ENCODE measurements around the gene ADCY9. TPM values are rescaled to one million over a fixed set of nuclear protein-coding genes. Genes with fewer than 3 reads are reported as not detected.

Gene ADCY9
- total and polyA plus RNA-seq, 3 experiments from 2014 or later: 1.2 to 9.2 (median 8.2) TPM

DNA sequence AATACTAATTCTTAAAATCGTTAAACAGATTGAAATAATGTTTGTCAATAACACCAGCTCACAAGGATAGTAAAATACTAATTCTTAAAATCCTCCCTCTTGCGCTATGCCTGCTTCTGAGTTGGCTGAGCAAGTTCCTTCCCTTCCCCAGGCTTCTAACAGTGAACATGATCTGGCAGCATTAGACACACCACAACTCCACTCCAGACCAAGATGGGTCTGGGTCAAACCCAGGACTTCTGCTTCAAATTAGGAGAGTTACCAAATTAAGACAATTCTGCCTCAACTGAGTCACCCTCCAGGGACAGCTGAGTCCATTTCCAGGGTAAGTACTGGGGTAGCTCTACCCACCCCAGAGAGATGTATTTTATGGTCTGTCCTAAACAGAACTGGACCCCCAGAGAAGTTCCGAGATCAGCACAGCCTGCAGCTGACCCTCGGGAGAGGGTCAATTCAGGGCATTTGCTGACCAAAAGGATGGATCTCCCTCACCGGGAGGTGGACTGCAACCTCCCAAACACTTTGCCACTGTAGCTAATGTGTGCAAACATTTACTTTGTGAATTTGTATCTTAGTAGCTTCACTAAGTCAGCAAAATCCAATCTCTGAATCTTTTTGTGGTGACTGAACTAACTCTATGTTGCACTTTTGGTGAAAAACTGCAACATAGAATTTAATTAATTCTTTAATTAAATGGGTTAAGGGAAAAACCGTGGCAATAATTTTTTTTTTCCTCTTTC, 48.8 kb downstream of the ADCY9 start:
- Mint-ChIP-seq H3K9me3 (peaks cover 5 to 14% (median 13%) of the 10 kb centered on the region in 5 donors), H3K4me1 (peaks cover 17 to 45% (median 23%) of the 10 kb centered on the region in 3 donors), H3K4me3 (peak overlapping the region in 1 of 7 donors; percentile 48), H3K27me3 (no peaks in the 10 kb centered on the region), H3K27ac (peak overlapping the region in 3 of 8 donors; percentile 12 to 37 (median 37)), H3K36me3 (peaks cover 1 to 15% (median 4%) of the 10 kb centered on the region in 3 donors)
- H3K27ac ChIP-seq (ENCODE audit: low read depth, low read length): no peak overlapping the region
- ChIA-PET CTCF (no interaction called here), POLR2A (interaction anchor here (0.6 kb wide), 1 partner anchor 63 kb away, joined by 5 read pairs; no protein-coding TSS in a partner anchor)
- no peaks in the 10 kb centered on the region for H3K27me3 ChIP-seq (ENCODE audit: insufficient read depth, low read length, poor library complexity, severe bottlenecking)
- H3K4me3 ChIP-seq (ENCODE audit: low read length): no peak overlapping the region
- H3K36me3 ChIP-seq (ENCODE audit: insufficient read depth, low read length): no peaks in the 10 kb centered on the region
- no peaks in the 10 kb centered on the region for H3K4me1 ChIP-seq (ENCODE audit: insufficient read depth, low read length)
- no peaks in the 10 kb centered on the region for H3K9me3 ChIP-seq (ENCODE audit: low read length)
- DNase-seq: no peak

DNA sequence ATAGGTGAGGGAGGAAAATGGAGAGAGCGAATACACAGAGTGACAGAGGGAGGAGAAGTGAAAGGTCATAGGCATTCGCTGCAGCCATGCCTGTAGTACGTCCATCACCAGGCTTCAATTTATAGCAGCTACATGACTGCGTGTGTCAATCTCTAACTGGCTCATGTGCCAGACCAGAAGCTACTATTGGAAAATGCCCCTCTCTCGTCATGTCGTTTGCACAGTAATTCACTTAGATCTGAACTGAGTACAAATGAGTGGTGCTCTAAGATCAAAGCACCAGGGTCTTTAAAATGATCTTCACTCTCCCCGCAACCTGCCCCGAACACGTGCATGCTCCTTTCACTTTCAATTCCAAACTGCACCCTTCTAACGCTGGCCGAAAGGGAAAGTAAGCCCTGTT, 51.3 kb downstream of the ADCY9 start:
- Histone ChIP-seq H3K36me3 (ENCODE audit: insufficient read depth, low read length) (no peaks in the 10 kb centered on the region), H3K27ac (ENCODE audit: low read depth, low read length) (peak overlapping the region; percentile 43), H3K4me3 (ENCODE audit: low read length) (peak overlapping the region; percentile 54), H3K27me3 (ENCODE audit: insufficient read depth, low read length, poor library complexity, severe bottlenecking) (no peaks in the 10 kb centered on the region), H3K4me1 (ENCODE audit: insufficient read depth, low read length) (peaks cover 6% of the 10 kb centered on the region), H3K9me3 (ENCODE audit: low read length) (peaks cover 7% of the 10 kb centered on the region)
- CTCF ChIA-PET: no interaction called here
- Mint-ChIP-seq H3K4me1 (peaks cover 28 to 59% (median 31%) of the 10 kb centered on the region in 3 donors), H3K9me3 (peaks cover 25 to 39% (median 30%) of the 10 kb centered on the region in 5 donors), H3K4me3 (peak overlapping the region; percentile 79 to 93 (median 87)), H3K27me3 (no peaks in the 10 kb centered on the region), H3K27ac (peak overlapping the region; percentile 67 to 96 (median 92)), H3K36me3 (peaks cover 6 to 40% (median 13%) of the 10 kb centered on the region in 3 donors)
- POLR2A ChIA-PET: no interaction called here
- peak in 4 of 5 donors; percentile 18 to 57 (median 51) for DNase-seq

DNA sequence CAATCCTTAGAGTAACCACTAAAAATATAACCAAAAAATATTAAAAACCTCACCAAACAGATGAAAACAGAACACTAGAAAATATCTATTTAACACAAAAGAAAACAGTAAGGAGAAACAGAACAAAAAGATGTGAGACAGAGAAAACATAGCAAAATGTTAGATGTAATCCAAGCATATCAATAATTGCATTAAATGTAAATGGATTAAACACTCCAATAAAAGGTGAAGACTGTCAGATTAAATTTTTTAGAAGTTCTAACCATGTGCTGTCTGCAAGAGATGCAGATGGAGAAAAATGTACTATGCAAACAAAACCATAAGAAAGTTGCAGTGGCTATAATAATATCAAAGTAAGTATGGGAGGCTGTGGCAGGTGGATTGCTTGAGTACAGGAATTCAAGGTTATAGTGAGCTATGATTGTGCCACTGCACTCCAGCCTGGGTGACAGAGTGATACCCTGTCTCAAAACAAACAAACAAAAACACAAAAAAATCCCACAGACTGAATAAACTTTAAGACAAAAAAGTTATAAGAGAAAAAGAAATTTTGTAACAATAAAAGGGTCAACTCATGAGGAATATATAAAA, 53.9 kb downstream of the ADCY9 start:
- H3K4me1 ChIP-seq (ENCODE audit: insufficient read depth, low read length): peaks cover 20% of the 10 kb centered on the region
- Mint-ChIP-seq H3K4me1 (peaks cover 44 to 75% (median 51%) of the 10 kb centered on the region in 3 donors), H3K9me3 (peaks cover 29 to 42% (median 30%) of the 10 kb centered on the region in 5 donors), H3K27ac (peak overlapping the region in 2 of 8 donors; percentile 67 to 71), H3K4me3 (peak overlapping the region in 1 of 7 donors; percentile 18), H3K36me3 (peaks cover 6 to 45% (median 13%) of the 10 kb centered on the region in 3 donors), H3K27me3 (no peaks in the 10 kb centered on the region)
- ChIA-PET CTCF (no interaction called here), POLR2A (no interaction called here)
- no peaks in the 10 kb centered on the region for H3K27me3 ChIP-seq (ENCODE audit: insufficient read depth, low read length, poor library complexity, severe bottlenecking)
- no peak overlapping the region for H3K27ac ChIP-seq (ENCODE audit: low read depth, low read length)
- peaks cover 7% of the 10 kb centered on the region for H3K9me3 ChIP-seq (ENCODE audit: low read length)
- H3K36me3 ChIP-seq (ENCODE audit: insufficient read depth, low read length): no peaks in the 10 kb centered on the region
- no peak overlapping the region for H3K4me3 ChIP-seq (ENCODE audit: low read length)
- no peak for DNase-seq

DNA sequence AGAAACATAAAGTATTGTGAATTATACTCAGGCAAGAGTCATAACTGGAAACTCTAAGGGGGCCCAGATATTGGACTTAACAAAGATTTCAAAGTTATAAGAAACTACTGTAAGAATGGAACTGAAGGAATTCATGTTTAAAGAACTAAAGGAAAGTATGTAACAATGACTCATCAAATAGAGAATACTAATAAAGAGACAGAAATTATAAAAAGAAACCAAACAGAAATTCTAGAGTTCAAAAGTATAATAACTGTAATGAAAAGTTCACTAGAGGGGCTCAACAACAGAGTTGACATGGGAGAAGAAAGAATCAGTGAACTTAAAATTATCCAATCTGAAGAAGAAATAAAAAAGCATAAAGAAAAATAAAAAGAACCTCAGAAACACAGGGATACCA, 55.4 kb downstream of the ADCY9 start:
- ChIA-PET POLR2A (interaction anchor here (0.6 kb wide), 1 partner anchor 475 kb away, joined by 5 read pairs; no protein-coding TSS in a partner anchor), CTCF (no interaction called here)
- Histone ChIP-seq H3K36me3 (ENCODE audit: insufficient read depth, low read length) (no peaks in the 10 kb centered on the region), H3K27ac (ENCODE audit: low read depth, low read length) (no peak overlapping the region), H3K4me1 (ENCODE audit: insufficient read depth, low read length) (peaks cover 20% of the 10 kb centered on the region), H3K4me3 (ENCODE audit: low read length) (no peak overlapping the region), H3K27me3 (ENCODE audit: insufficient read depth, low read length, poor library complexity, severe bottlenecking) (no peaks in the 10 kb centered on the region), H3K9me3 (ENCODE audit: low read length) (peaks cover 7% of the 10 kb centered on the region)
- Mint-ChIP-seq H3K4me3 (peak overlapping the region in 2 of 7 donors; percentile 13 to 70), H3K27me3 (no peaks in the 10 kb centered on the region), H3K4me1 (peaks cover 41 to 69% (median 51%) of the 10 kb centered on the region in 3 donors), H3K27ac (peak overlapping the region in 5 of 8 donors; percentile 78 to 91 (median 85)), H3K9me3 (peaks cover 29 to 42% (median 30%) of the 10 kb centered on the region in 5 donors), H3K36me3 (peaks cover 3 to 45% (median 13%) of the 10 kb centered on the region in 3 donors)
- DNase-seq: no peak

DNA sequence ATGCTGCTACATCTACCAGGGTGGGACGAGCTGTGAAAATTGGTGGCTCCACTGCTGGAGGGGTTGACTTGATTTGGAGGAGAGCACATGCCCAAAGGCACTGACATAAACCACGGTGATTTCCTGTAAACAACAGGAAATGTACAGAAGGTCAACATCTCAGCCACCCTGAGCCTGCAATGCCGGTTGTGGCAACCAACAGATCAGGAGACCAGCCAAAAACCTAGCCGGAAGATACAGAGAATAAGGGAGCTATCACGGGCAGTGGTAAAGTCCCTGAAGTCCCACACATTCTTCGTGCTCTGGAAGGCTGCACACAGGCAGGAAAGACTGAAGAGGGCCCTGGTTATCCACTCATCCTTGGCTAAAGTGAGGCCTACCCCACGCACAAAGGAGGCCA, 56.2 kb downstream of the ADCY9 start:
- H3K36me3 Mint-ChIP-seq: peaks cover 3 to 45% (median 12%) of the 10 kb centered on the region in 3 donors
- H3K36me3 ChIP-seq (ENCODE audit: insufficient read depth, low read length): no peaks in the 10 kb centered on the region
- peak overlapping the region; percentile 4 to 82 (median 57) for H3K4me3 Mint-ChIP-seq
- H3K27me3 ChIP-seq (ENCODE audit: insufficient read depth, low read length, poor library complexity, severe bottlenecking): no peaks in the 10 kb centered on the region
- POLR2A ChIA-PET: no interaction called here
- H3K27ac Mint-ChIP-seq: peak overlapping the region; percentile 78 to 97 (median 90)
- H3K4me1 ChIP-seq (ENCODE audit: insufficient read depth, low read length): peaks cover 20% of the 10 kb centered on the region
- H3K9me3 ChIP-seq (ENCODE audit: low read length): peaks cover 7% of the 10 kb centered on the region
- no peaks in the 10 kb centered on the region for H3K27me3 Mint-ChIP-seq
- H3K9me3 Mint-ChIP-seq: peaks cover 29 to 42% (median 30%) of the 10 kb centered on the region in 5 donors
- CTCF ChIA-PET: interaction anchor here (1.2 kb wide), 1 partner anchor 55 kb away, joined by 3 read pairs; no protein-coding TSS in a partner anchor
- peaks cover 38 to 64% (median 47%) of the 10 kb centered on the region in 3 donors for H3K4me1 Mint-ChIP-seq
- no peak overlapping the region for H3K27ac ChIP-seq (ENCODE audit: low read depth, low read length)
- peak in 3 of 5 donors; percentile 9 to 51 (median 36) for DNase-seq
- H3K4me3 ChIP-seq (ENCODE audit: low read length): no peak overlapping the region

DNA sequence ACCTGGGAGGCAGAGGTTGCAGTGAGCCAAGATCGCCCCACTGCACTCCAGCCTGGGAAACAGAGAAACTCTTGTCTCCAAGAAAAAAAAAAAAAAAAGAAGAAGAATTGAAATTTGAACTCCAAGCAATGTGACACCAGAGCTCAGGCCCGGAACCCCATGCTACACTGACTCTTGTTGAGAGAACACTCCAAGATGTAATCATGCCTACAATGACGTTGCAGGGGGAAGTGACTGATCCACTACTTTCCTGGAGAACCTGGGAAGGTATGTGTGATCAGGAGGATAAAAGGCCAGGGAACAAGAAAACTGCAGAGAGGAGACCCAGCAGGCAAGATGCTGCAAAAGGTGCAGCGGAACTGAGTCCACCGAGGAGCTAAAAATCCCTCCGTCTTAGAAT, 57.9 kb downstream of the ADCY9 start:
- Histone ChIP-seq H3K4me3 (ENCODE audit: low read length) (no peak overlapping the region), H3K27me3 (ENCODE audit: insufficient read depth, low read length, poor library complexity, severe bottlenecking) (no peaks in the 10 kb centered on the region), H3K9me3 (ENCODE audit: low read length) (peaks cover 7% of the 10 kb centered on the region), H3K4me1 (ENCODE audit: insufficient read depth, low read length) (peaks cover 20% of the 10 kb centered on the region), H3K27ac (ENCODE audit: low read depth, low read length) (no peak overlapping the region), H3K36me3 (ENCODE audit: insufficient read depth, low read length) (no peaks in the 10 kb centered on the region)
- CTCF ChIA-PET: no interaction called here
- H3K9me3 Mint-ChIP-seq: peaks cover 24 to 36% (median 29%) of the 10 kb centered on the region in 5 donors
- peaks cover 3 to 39% (median 11%) of the 10 kb centered on the region in 3 donors for H3K36me3 Mint-ChIP-seq
- peaks cover 29 to 51% (median 34%) of the 10 kb centered on the region in 3 donors for H3K4me1 Mint-ChIP-seq
- peak overlapping the region in 1 of 7 donors; percentile 53 for H3K4me3 Mint-ChIP-seq
- DNase-seq: no peak
- no peaks in the 10 kb centered on the region for H3K27me3 Mint-ChIP-seq
- POLR2A ChIA-PET: no interaction called here
- H3K27ac Mint-ChIP-seq: peak overlapping the region in 7 of 8 donors; percentile 62 to 94 (median 74)

DNA sequence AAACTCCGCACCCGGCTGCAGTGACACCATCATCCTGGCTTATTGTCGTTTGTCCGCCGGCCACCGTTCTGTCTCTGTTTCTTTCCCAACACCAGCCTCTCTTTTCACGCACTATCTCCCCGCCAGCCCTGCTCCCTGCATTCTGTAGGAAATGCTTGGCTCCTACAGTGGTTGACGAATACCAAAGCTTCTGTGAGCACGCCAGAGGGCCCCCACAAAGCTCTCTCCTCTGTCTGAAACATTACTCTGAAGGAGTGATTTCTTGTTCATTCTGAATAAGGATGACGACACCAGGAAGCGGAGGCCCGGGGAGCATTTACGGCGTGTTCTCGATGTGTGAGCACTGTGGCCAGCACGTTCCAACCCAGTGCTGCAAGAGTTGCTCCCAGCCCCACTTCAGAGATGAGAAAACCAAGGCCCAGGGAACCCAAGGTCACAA, 58.8 kb downstream of the ADCY9 start:
- H3K4me1 Mint-ChIP-seq: peaks cover 35 to 50% (median 40%) of the 10 kb centered on the region in 3 donors
- no peak for DNase-seq
- peaks cover 17 to 29% (median 25%) of the 10 kb centered on the region in 5 donors for H3K9me3 Mint-ChIP-seq
- Histone ChIP-seq H3K4me1 (ENCODE audit: insufficient read depth, low read length) (peaks cover 20% of the 10 kb centered on the region), H3K4me3 (ENCODE audit: low read length) (no peak overlapping the region), H3K27me3 (ENCODE audit: insufficient read depth, low read length, poor library complexity, severe bottlenecking) (no peaks in the 10 kb centered on the region), H3K27ac (ENCODE audit: low read depth, low read length) (no peak overlapping the region), H3K36me3 (ENCODE audit: insufficient read depth, low read length) (no peaks in the 10 kb centered on the region), H3K9me3 (ENCODE audit: low read length) (peaks cover 7% of the 10 kb centered on the region)
- H3K36me3 Mint-ChIP-seq: peaks cover 5 to 29% (median 11%) of the 10 kb centered on the region in 3 donors
- ChIA-PET POLR2A (no interaction called here), CTCF (no interaction called here)
- H3K27ac Mint-ChIP-seq: peak overlapping the region in 3 of 8 donors; percentile 45 to 77 (median 59)
- no peak overlapping the region for H3K4me3 Mint-ChIP-seq
- H3K27me3 Mint-ChIP-seq: no peaks in the 10 kb centered on the region

Measured in CD8-positive, alpha-beta memory T cell (primary cell).